ENCODE measurements around the gene LYG1. TPM values are rescaled to one million over a fixed set of nuclear protein-coding genes. Genes with fewer than 3 reads are reported as not detected.
"Not testable (repeated sequence)": the region's sequence is repeated elsewhere in the genome, so short reads cannot be mapped to it uniquely, and the experiment has no call there.

The LYG1 gene
- total RNA-seq (under 1 TPM in 4 of 10 donors, not detected in 6; 0.29 to 0.72 (median 0.41) TPM), polyA plus RNA-seq (1 to 10 TPM; 1.3 to 4.6 TPM)
- long read RNA-seq, donor 1: 0 reads
- long read RNA-seq, donor 2: 0 reads
- long read RNA-seq, donor 3: 0 reads

DNA sequence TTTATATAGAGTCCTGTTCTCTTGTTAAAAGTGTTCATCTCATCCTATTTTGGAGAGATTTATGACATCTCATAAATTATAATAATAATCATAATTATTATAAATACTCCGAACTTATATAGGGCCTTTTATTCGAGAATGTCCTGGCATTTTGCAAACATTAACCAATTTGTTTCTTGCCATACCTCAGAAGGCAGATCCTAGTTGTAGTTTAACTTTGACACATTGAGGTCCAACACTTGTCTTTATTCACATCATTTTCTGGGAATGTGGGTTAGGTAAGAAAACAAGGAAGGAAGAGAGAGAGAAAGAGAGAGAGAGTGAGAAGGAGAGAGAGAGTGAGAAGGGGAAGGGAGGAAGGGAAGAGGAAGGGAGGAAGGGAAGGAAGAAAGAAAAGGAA lies at the start of gene LYG1:
Gene LYG1 (minus strand): TSS at position 101 of the 400 bp plus-strand sequence. CDS start 5,527 bp downstream, outside the sequence.
- H3K27me3 ChIP-seq; H3K4me1 ChIP-seq; H3K9me3 ChIP-seq; H3K4me3 ChIP-seq; H3K27ac ChIP-seq; intact Hi-C loops (cut with DNase I); ATAC-seq; DNase-seq: not testable (repeated sequence)
- 89 to 90% methylated on average over 2 of the region's 2 CpGs for WGBS, 2 donors
- peaks cover 0 to 41% (median 8%) of the 10 kb centered on the region in 9 donors for H3K36me3 ChIP-seq

DNA sequence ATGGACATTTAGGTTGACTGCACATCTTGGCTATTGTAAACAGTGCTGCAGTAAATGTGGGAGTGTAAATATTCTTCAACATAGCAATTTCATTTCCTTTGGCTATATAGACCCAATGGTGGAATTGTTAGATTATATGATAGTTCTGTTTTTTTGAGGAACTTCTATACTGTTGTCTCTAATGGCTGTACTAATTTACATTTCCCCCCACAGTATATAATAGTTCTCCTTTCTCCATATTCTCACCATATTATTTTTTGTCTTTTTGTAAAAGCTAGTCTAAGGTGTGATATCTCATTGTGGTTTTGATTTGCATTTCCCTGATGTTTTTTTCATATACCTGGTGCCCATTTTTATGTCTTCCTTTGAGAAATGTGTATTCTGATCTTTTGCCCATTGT lies 49.2 kb upstream of the LYG1 start:
- no peak for ATAC-seq
- Histone ChIP-seq H3K9me3 (no peaks in the 10 kb centered on the region), H3K4me1 (peaks cover 0 to 23% (median 11%) of the 10 kb centered on the region in 9 donors), H3K4me3 (no peak overlapping the region), H3K36me3 (no peaks in the 10 kb centered on the region), H3K27ac (no peak overlapping the region), H3K27me3 (no peaks in the 10 kb centered on the region)
- no peak for DNase-seq
- TF ChIP-seq, protein P1, sequence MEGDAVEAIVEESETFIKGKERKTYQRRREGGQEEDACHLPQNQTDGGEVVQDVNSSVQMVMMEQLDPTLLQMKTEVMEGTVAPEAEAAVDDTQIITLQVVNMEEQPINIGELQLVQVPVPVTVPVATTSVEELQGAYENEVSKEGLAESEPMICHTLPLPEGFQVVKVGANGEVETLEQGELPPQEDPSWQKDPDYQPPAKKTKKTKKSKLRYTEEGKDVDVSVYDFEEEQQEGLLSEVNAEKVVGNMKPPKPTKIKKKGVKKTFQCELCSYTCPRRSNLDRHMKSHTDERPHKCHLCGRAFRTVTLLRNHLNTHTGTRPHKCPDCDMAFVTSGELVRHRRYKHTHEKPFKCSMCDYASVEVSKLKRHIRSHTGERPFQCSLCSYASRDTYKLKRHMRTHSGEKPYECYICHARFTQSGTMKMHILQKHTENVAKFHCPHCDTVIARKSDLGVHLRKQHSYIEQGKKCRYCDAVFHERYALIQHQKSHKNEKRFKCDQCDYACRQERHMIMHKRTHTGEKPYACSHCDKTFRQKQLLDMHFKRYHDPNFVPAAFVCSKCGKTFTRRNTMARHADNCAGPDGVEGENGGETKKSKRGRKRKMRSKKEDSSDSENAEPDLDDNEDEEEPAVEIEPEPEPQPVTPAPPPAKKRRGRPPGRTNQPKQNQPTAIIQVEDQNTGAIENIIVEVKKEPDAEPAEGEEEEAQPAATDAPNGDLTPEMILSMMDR (IDR thresholded peaks at IDR 0.05): no peak
- intact Hi-C loops (cut with DNase I): no loop called here

DNA sequence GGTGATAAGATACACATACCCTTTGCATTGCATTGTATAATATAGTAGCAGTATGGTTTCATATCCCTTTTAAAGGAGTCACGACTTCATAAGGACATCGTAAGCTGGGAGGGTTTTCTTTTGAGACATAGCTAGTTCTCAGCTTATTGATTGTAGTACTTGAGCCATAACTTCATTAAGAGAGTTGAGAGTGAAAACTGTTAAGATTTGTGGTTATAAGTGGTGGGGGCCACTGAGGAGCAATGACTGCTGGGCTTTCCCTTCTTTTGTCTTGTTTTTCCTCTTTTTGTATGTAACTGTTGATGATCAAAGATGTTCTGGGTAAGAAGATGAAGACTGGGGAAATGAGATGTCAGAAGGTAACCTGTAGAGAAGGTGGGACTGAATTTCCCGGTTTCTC lies 47.2 kb upstream of the LYG1 start:
- Histone ChIP-seq H3K4me1 (peaks cover 0 to 23% (median 11%) of the 10 kb centered on the region in 9 donors), H3K36me3 (no peaks in the 10 kb centered on the region), H3K4me3 (no peak overlapping the region), H3K27me3 (no peaks in the 10 kb centered on the region), H3K9me3 (no peaks in the 10 kb centered on the region), H3K27ac (no peak overlapping the region)
- no peak for ATAC-seq
- intact Hi-C loops (cut with DNase I): loop anchor here in 1 of 10 donors (10.0 kb wide), 1 partner anchor 137 kb away; no protein-coding TSS in a partner anchor
- 88 to 92% methylated on average over 3 of the region's 3 CpGs for WGBS, 2 donors
- TF ChIP-seq, protein P1 (IDR thresholded peaks at IDR 0.05): no peak
- no peak for DNase-seq

DNA sequence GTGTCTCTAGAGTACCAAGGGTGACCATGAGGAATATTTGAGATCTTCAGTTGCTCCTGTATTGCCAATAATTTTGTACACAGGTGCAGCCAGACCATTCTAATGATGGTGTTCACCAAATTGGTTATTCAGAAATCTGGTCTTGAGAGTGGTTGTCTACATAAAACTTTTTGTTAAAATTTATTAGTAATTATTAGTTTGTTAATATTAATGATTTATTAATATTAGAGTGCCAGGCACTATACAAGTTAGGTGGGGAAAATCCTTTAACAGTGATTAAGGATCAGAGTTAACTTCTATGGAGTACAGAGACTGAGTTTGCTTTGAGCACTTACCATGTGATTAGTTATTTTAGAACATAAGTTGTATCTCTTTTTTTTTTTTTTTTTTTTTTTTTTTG lies 45.2 kb upstream of the LYG1 start:
- ATAC-seq: no peak
- TF ChIP-seq, protein P1 (IDR thresholded peaks at IDR 0.05): no peak
- no peak overlapping the region for H3K27ac ChIP-seq
- DNase-seq: no peak
- no peaks in the 10 kb centered on the region for H3K9me3 ChIP-seq
- intact Hi-C loops (cut with DNase I): loop anchor here in 1 of 10 donors (10.0 kb wide), 1 partner anchor 139 kb away; no protein-coding TSS in a partner anchor
- H3K36me3 ChIP-seq: no peaks in the 10 kb centered on the region
- peaks cover 0 to 19% (median 11%) of the 10 kb centered on the region in 9 donors for H3K4me1 ChIP-seq
- no peaks in the 10 kb centered on the region for H3K27me3 ChIP-seq
- no peak overlapping the region for H3K4me3 ChIP-seq

DNA sequence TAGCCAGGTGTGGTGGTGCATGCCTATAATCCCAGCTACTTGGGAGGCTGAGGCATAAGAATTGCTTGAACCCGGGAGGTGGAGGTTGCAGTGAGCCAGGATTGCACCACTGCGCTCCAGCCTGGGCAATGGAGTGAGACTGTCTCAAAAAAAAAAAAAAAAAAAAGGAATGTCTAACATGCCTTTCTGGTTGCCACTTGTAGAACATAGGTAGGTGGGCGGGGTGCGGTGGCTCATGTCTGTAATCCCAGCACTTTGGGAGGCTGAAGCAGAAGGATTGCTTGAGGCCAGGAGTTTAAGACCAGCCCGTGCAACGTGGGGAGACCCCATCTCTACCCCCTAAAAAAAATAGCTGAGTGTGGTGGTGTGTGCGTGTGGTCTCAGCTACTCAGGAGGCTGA lies 44.4 kb upstream of the LYG1 start:
- H3K4me1 ChIP-seq: peaks cover 0 to 21% (median 15%) of the 10 kb centered on the region in 9 donors
- DNase-seq, H3K4me3 ChIP-seq, H3K27me3 ChIP-seq, H3K9me3 ChIP-seq, H3K27ac ChIP-seq, H3K36me3 ChIP-seq: not testable (repeated sequence)
- peak in 1 of 8 donors; percentile 17 for ATAC-seq
- 97 to 99% methylated on average over 7 of the region's 7 CpGs for WGBS, 2 donors
- intact Hi-C loops (cut with DNase I): loop anchor here in 1 of 10 donors (10.0 kb wide), 1 partner anchor 139 kb away; no protein-coding TSS in a partner anchor
